ENCODE results near the gene B3GNT5. TPM values are rescaled to one million over a fixed set of nuclear protein-coding genes. Genes with fewer than 3 reads are reported as not detected.

B3GNT5 gene
- total and polyA plus RNA-seq, 9 of the 15 experiments (the other 6 are each of a cell fraction or from before 2014, with no cell fraction given) = 8.8 to 23.8 (median 14.4) TPM

DNA sequence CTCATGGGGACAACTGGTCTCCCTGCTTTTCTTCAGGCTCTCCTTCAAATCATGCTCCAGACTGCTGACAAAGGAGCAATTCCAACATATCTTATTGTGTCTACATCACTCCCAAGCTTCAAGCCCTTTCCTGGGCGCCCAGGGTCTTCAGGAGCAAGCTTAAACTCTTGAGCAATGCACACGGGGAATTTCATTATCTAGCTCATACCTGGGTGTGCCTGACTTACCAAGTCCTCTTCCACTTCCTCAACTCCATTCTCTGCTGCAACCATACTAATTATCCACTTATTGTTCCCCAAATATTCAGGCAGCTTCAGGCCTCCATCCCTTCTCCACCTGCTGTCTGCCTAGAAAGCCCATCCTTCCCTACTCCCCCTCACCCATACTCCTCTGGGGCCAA is 50.6 kb downstream of the B3GNT5 start (continued):
- no peak for TF ChIP-seq ZNF407 (IDR thresholded peaks at IDR 0.05; ENCODE audit: low read depth)
- TF ChIP-seq NUFIP1 (IDR thresholded peaks at IDR 0.05; ENCODE audit: partially characterized antibody) = no peak
- no peak for TF ChIP-seq THRA (IDR thresholded peaks at IDR 0.05)
- TF ChIP-seq SP2 (IDR thresholded peaks at IDR 0.05; ENCODE audit: extremely low read depth, low read depth, low read length, poor library complexity, severe bottlenecking) = no peak
